ENCODE measurements around the gene TSPAN9. TPM values are rescaled to one million over a fixed set of nuclear protein-coding genes. Genes with fewer than 3 reads are reported as not detected.

TSPAN9 gene
- total RNA-seq, 1 donor from 2014 or later: 114 TPM

DNA sequence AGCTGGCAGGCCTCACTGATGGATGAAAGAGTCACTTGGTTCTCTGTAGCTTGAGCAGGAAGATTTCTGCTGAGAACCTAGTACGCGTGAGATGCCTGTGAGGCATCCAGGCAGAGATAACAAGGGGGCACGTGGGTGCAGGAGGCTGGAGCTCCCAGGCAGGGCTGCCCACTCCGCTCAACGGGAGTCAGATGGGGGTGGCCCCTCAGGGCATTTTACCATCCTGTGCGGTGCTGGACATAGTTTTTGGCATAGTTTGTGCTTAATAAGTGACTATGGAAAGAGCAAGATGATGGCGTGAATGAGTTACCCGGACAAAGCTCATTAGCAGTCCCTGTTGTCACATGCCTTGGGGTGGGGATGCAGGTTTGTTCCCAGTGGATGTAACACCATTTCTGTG, 182.8 kb downstream of the TSPAN9 start:
- DNase-seq (ENCODE audit: extremely low spot score, unreplicated experiment): no peak
- no peak overlapping the region for H3K4me3 Mint-ChIP-seq (ENCODE audit: unreplicated experiment)
- no peaks in the 10 kb centered on the region for H3K9me3 Mint-ChIP-seq (ENCODE audit: unreplicated experiment)
- peaks cover 38% of the 10 kb centered on the region for H3K4me1 Mint-ChIP-seq (ENCODE audit: unreplicated experiment)
- peaks cover 6% of the 10 kb centered on the region for H3K36me3 Mint-ChIP-seq (ENCODE audit: unreplicated experiment)
- TF ChIP-seq CTCF (IDR thresholded peaks at IDR 0.05): no peak
- H3K27me3 Mint-ChIP-seq (ENCODE audit: unreplicated experiment): no peaks in the 10 kb centered on the region
- H3K27ac Mint-ChIP-seq (ENCODE audit: unreplicated experiment): no peak overlapping the region

GRCh38 chr12:3261782-3262359, 184.7 kb downstream of the TSPAN9 start:
- Mint-ChIP-seq H3K27ac (ENCODE audit: unreplicated experiment) (no peak overlapping the region), H3K9me3 (ENCODE audit: unreplicated experiment) (no peaks in the 10 kb centered on the region), H3K4me3 (ENCODE audit: unreplicated experiment) (no peak overlapping the region), H3K36me3 (ENCODE audit: unreplicated experiment) (peaks cover 2% of the 10 kb centered on the region), H3K4me1 (ENCODE audit: unreplicated experiment) (peaks cover 41% of the 10 kb centered on the region), H3K27me3 (ENCODE audit: unreplicated experiment) (no peaks in the 10 kb centered on the region)
- no peak for DNase-seq (ENCODE audit: extremely low spot score, unreplicated experiment)
- no peak for TF ChIP-seq CTCF (IDR thresholded peaks at IDR 0.05)

GRCh38 chr12:3262470-3262869, 185.3 kb downstream of the TSPAN9 start:
- DNase-seq (ENCODE audit: extremely low spot score, unreplicated experiment): no peak
- no peaks in the 10 kb centered on the region for H3K9me3 Mint-ChIP-seq (ENCODE audit: unreplicated experiment)
- TF ChIP-seq CTCF (IDR thresholded peaks at IDR 0.05): no peak
- no peaks in the 10 kb centered on the region for H3K27me3 Mint-ChIP-seq (ENCODE audit: unreplicated experiment)
- no peak overlapping the region for H3K27ac Mint-ChIP-seq (ENCODE audit: unreplicated experiment)
- H3K4me3 Mint-ChIP-seq (ENCODE audit: unreplicated experiment): no peak overlapping the region
- peaks cover 2% of the 10 kb centered on the region for H3K36me3 Mint-ChIP-seq (ENCODE audit: unreplicated experiment)
- H3K4me1 Mint-ChIP-seq (ENCODE audit: unreplicated experiment): peaks cover 41% of the 10 kb centered on the region

DNA sequence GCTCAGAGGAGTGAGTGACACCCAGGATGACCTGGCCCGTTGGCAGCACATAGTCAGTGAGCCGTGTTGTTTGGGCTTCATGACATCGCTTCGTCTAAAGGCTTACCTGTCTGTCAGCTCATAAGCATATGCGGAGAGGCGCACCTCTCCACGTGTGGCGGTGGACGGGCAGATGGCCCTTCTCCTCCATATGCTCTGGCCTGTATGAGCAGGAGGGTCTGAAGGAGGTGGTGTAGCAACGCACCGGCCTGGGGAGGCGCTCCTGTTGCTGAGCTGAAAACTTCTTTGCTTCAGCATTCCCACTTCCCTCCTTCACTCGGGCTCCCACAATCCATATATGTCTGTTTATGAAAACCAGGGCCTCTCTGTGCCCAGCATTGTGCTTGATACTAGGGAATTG, 186.1 kb downstream of the TSPAN9 start:
- Mint-ChIP-seq H3K4me3 (ENCODE audit: unreplicated experiment) (no peak overlapping the region), H3K27ac (ENCODE audit: unreplicated experiment) (no peak overlapping the region), H3K27me3 (ENCODE audit: unreplicated experiment) (no peaks in the 10 kb centered on the region), H3K4me1 (ENCODE audit: unreplicated experiment) (peaks cover 38% of the 10 kb centered on the region), H3K36me3 (ENCODE audit: unreplicated experiment) (peaks cover 2% of the 10 kb centered on the region), H3K9me3 (ENCODE audit: unreplicated experiment) (no peaks in the 10 kb centered on the region)
- no peak for TF ChIP-seq CTCF (IDR thresholded peaks at IDR 0.05)
- no peak for DNase-seq (ENCODE audit: extremely low spot score, unreplicated experiment)

GRCh38 chr12:3263939-3264922, 187.1 kb downstream of the TSPAN9 start:
- Mint-ChIP-seq H3K27ac (ENCODE audit: unreplicated experiment) (no peak overlapping the region), H3K4me3 (ENCODE audit: unreplicated experiment) (no peak overlapping the region), H3K9me3 (ENCODE audit: unreplicated experiment) (no peaks in the 10 kb centered on the region), H3K4me1 (ENCODE audit: unreplicated experiment) (peaks cover 39% of the 10 kb centered on the region), H3K27me3 (ENCODE audit: unreplicated experiment) (no peaks in the 10 kb centered on the region), H3K36me3 (ENCODE audit: unreplicated experiment) (peaks cover 2% of the 10 kb centered on the region)
- no peak for DNase-seq (ENCODE audit: extremely low spot score, unreplicated experiment)
- no peak for TF ChIP-seq CTCF (IDR thresholded peaks at IDR 0.05)
